HL-60 (cell line): ENCODE results near the gene MED13L.

Source experiments
- DNase-seq, 2 experiments: peaks; one replicate each; pipeline ENCODE4 v3.0.0-alpha.2; 2010 to 2020; ENCODE audit warnings: low read depth in 1 of 2, low spot score in 1 of 2
- H3K27ac ChIP-seq: fragments of 250-450 bp; sonication (Bioruptor Pico); replicated peaks from 2 replicates; pipeline ENCODE4 v1.5.1; 2020; ENCODE audit warnings: mild to moderate bottlenecking, moderate library complexity
- H3K27me3 ChIP-seq: fragments of 250-450 bp; sonication (Bioruptor Pico); 2 replicates; pipeline ENCODE4 v1.5.1; 2021; ENCODE audit warnings: mild to moderate bottlenecking, moderate library complexity; ENCODE audit not compliant: insufficient read depth, poor library complexity, severe bottlenecking
- H3K4me3 ChIP-seq: replicated peaks from 2 replicates; pipeline ENCODE4 v1.5.1; 2011; ENCODE audit warnings: mild to moderate bottlenecking, control low read depth, low read length; ENCODE audit not compliant: insufficient read depth
- CTCF ChIP-seq: IDR thresholded peaks from one replicate; pipeline ENCODE4 v1.5.1; 2011; ENCODE audit warnings: low read length, control low read depth, inconsistent platforms; ENCODE audit not compliant: insufficient read depth
- GABPA ChIP-seq: IDR thresholded peaks from 2 replicates; pipeline ENCODE4 v1.6.1; 2012; ENCODE audit warnings: low read depth
- POLR2AphosphoS5 ChIP-seq: IDR thresholded peaks from 2 replicates; pipeline ENCODE4 v1.6.1; 2012; ENCODE audit warnings: low read depth
- SPI1 ChIP-seq: IDR thresholded peaks from 2 replicates; pipeline ENCODE4 v1.6.1; 2012; ENCODE audit warnings: low read depth, mild to moderate bottlenecking, borderline replicate concordance
- TF ChIP-seq, protein P1 (sequence below): IDR thresholded peaks from 2 replicates; pipeline ENCODE4 v1.6.1; 2012; ENCODE audit warnings: low read depth; ENCODE audit not compliant: insufficient replicate concordance

The MED13L gene

DNA sequence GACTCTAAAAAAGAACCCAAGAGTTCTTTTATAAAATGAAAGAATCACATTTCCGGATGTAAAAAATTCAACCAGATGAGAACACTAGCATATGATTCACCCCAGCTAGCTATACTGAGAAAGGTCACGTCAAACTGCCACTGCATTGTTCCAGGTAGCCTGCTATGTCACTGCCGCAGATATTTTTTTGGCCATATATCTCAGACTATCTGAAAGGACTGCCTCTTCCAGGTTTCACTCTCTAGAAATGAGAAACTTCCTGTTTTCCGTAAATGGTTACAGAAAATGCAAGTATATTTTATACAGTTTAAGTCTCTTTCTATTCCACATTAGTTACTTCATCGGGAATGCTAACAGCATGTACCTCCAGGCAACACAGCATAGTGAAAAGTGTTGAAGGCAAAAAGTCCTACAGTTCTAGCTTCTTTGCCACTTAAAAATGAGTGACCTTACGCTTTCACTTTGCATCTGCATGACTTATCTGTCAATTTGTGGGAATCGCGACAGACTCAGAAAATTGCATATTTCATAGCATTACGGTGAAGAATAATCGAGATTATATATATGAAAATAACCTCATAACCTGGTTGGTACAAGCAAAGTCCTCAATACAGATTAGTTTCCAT, 105.2 kb downstream of the MED13L start:
- H3K4me3 ChIP-seq: peak overlapping the region; percentile 21; the same call in 1 of the 2 replicates
- no peak for TF ChIP-seq GABPA
- TF ChIP-seq CTCF: no peak
- no peak for TF ChIP-seq SPI1
- TF ChIP-seq, protein P1, sequence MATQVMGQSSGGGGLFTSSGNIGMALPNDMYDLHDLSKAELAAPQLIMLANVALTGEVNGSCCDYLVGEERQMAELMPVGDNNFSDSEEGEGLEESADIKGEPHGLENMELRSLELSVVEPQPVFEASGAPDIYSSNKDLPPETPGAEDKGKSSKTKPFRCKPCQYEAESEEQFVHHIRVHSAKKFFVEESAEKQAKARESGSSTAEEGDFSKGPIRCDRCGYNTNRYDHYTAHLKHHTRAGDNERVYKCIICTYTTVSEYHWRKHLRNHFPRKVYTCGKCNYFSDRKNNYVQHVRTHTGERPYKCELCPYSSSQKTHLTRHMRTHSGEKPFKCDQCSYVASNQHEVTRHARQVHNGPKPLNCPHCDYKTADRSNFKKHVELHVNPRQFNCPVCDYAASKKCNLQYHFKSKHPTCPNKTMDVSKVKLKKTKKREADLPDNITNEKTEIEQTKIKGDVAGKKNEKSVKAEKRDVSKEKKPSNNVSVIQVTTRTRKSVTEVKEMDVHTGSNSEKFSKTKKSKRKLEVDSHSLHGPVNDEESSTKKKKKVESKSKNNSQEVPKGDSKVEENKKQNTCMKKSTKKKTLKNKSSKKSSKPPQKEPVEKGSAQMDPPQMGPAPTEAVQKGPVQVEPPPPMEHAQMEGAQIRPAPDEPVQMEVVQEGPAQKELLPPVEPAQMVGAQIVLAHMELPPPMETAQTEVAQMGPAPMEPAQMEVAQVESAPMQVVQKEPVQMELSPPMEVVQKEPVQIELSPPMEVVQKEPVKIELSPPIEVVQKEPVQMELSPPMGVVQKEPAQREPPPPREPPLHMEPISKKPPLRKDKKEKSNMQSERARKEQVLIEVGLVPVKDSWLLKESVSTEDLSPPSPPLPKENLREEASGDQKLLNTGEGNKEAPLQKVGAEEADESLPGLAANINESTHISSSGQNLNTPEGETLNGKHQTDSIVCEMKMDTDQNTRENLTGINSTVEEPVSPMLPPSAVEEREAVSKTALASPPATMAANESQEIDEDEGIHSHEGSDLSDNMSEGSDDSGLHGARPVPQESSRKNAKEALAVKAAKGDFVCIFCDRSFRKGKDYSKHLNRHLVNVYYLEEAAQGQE: no peak
- no peak for TF ChIP-seq POLR2AphosphoS5
- H3K27me3 ChIP-seq: no peaks in the 10 kb centered on the region
- DNase-seq: no peak
- peak overlapping the region; percentile 1; the same call in 1 of the 2 replicates for H3K27ac ChIP-seq

GRCh38 chr12:116171549-116171948, 105.9 kb downstream of the MED13L start:
- Histone ChIP-seq H3K27ac (no peak overlapping the region), H3K27me3 (no peaks in the 10 kb centered on the region), H3K4me3 (no peak overlapping the region)
- no peak for TF ChIP-seq POLR2AphosphoS5
- TF ChIP-seq, protein P1: no peak
- no peak for TF ChIP-seq CTCF
- no peak for TF ChIP-seq GABPA
- TF ChIP-seq SPI1: no peak
- DNase-seq: no peak

DNA sequence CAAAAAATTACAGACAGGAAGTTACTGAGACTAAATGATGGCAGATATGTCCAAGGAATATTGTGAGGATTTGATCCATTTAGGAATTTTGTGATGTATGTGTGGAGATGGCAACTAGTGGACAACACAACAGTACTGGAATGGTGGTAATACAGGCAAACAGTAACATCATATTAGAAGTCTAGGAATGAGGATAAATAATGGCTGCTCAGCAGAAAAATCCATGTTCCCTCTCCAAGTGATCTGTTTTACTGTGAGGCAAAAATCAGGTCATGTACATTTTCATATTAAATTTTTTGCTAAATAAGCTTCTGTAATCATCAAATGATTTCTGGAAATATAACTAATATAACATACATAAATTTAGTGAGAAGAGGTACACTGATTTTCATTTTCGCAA, 108.4 kb downstream of the MED13L start:
- Histone ChIP-seq H3K27me3 (no peaks in the 10 kb centered on the region), H3K27ac (no peak overlapping the region), H3K4me3 (no peak overlapping the region)
- TF ChIP-seq POLR2AphosphoS5 (no peak), SPI1 (no peak), CTCF (no peak), GABPA (no peak)
- TF ChIP-seq, protein P1: no peak
- no peak for DNase-seq
